Stimulated activated CD4-positive, alpha-beta T cell treated with anti-CD3 and anti-CD28 coated beads, Interleukin-12 subunit alpha, Interleukin-12 subunit beta, amount 100 ng/mL, for 48 hours (primary cell): ENCODE results near the gene SLF1.

Experiments used
- DNase-seq, 3 donors: peaks; one replicate each; pipeline ENCODE4 v3.0.0-alpha.2; 2020; ENCODE audit warnings: low read depth in 2 of 3, low spot score in 1 of 3

SLF1 gene

DNA sequence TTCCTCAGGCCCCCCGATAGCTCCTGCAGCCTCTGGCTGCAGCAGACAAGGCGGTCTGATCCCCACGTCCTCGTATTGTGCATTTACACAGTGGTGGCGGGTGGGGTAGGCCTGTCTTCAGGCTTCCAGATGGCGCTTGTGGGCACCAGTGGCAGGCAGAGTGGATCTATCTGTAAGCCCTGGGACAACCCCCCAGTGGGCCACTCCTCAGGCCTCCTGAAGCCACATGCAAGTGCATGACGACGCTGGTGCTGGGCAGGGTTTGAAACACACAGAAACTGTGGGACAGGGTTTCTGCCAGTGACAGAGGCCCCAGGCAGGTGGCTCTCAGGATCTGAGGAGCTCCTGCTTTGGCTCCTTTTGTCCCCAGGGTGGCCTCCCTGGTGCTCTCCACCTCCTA lies 42.0 kb downstream of the SLF1 start:
- DNase-seq: no peak

DNA sequence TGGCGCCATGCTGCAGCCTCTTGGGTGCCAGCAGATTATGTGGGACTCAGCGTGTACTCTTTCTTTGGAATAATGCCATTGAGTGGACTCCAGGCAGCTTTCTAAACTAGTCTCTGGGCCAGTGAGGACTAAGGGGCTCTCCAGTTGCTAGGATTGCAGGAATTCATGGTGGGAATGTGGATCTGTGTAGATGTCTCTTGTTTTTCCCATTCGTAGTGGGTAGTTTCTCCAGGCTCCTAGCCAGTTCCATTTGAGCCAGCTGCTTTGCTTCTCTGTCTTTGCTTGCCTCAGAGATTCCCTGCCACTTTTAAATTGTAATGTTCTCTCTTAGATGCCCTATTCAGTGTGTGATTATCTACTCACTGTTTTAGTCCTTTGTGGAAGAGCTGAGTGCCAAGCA lies 42.6 kb downstream of the SLF1 start:
- no peak for DNase-seq

DNA sequence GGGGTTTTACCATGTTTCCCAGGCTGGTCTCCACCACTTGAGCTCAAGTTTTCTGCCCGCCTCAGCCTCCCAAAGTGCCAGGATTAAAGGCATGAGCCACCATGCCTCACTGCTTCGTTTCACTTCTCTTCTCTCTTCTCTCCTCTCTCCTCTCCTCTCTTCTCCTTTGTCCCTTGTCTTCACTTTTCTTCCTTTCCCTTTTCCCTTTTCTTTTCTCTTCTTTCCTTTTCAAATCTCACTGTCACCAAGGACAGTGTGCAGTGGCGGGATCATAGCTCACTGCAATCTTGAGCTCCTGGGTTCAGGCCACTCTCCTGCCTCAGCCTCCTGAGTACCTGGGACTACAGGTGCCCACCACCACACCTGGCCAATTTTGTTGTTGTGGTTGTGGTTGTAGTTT lies 49.5 kb downstream of the SLF1 start:
- no peak for DNase-seq

DNA sequence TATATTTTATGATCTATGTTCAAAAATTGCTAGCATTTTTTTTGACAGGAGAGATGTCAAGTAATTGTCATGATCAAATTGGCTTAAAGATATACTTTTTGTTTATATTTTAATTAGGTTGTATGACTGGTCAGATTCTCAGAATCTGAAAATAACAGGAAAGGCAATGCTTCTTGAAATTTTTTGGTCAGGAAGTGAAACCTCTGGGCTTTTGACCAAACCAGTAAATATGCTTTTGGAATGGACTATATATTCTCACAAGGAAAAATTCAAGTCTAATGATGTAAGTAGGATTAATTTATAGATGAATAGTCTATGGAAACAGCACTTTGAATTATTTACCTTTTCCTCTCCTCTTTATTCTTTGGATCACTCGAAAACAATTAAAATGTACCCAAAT lies 52.3 kb downstream of the SLF1 start:
- no peak for DNase-seq

DNA sequence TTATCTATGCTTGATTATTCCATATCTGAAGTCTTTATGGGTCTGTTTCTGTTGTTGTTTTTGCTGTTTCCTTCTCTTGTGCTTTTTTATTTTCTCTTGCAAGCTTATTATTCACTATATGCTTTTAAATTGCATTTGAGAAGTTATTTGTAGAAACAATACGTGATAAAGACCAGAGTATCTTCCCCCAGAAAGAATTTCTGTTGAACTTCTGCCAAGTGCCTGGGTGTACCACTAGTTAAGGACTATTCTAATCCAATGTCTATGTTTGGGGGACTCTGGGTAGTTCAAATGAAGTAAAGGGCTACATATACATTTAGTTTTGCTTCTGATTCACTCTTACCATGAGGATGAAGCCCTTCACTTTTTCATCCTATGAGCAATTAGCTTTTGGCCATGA lies 54.3 kb downstream of the SLF1 start:
- DNase-seq: no peak

DNA sequence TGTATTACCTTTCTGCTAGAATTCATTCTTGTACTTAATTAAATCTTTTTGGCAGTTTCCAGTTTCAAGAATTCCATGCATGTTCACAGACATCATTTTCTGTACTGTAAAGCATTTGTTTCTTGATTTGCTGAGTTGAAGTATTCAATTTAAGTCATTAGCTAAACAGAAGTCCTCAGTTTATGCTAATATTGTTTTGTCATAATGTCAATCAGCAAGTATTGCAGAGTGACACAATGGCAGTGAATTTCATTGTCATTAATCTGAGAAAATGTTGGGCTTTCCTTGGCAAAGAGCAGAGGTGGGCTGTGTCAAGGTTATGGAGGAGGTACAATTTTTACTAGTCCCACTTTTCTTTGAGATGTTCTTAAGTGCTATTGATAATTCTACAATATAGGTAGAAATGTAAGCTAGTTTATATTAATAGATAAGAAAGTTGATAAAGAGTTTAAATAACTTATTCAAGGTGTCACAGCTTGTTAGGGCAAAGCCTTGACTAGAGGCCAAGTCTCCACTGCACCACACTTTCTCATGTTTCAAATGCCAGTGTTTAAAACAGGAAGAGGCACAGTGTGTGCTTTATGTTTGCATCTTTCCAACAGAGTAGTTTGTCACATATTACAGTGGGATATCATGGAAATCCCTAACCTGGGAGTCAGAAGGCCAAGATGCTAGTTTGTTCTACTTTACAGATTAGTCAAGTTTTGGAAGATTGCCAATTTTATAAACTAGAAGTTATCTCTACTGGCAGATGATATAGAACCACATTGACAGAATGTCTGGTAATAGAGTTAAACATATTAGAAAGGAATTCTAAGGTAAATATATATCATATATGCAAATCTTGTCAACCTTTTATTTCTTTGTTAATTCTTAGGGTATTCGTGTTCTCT lies 56.3 kb downstream of the SLF1 start:
- DNase-seq: no peak

DNA sequence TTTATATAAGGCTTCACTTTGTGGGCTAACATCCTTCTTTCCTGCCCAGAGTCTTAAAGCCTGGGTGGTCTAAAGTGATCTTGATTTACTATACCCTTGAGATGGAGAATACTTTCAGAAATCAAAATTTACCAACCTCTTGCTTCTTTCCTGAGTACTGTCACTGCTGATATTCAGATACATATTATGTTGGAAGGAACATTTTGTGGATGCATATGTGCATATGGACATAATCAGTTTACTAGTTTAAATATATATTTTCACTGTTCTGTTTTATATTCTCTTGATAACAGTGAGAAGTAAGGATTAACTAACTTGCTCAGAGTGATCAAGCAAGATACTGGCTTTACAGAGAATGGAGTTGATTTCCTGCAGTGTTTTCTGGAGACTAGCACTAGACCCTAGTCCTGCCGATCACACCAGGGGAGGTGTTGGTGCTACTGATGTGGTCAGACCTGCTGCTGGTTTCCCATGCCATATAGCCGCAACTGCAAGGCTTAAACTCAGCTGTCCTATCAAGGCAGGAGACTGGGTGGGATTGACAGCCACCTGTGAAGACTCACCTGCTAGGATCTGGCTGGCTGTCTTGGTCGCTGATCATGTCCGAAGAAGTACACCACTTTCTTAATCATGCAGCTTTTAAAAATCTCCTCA lies 57.6 kb downstream of the SLF1 start:
- DNase-seq: no peak

DNA sequence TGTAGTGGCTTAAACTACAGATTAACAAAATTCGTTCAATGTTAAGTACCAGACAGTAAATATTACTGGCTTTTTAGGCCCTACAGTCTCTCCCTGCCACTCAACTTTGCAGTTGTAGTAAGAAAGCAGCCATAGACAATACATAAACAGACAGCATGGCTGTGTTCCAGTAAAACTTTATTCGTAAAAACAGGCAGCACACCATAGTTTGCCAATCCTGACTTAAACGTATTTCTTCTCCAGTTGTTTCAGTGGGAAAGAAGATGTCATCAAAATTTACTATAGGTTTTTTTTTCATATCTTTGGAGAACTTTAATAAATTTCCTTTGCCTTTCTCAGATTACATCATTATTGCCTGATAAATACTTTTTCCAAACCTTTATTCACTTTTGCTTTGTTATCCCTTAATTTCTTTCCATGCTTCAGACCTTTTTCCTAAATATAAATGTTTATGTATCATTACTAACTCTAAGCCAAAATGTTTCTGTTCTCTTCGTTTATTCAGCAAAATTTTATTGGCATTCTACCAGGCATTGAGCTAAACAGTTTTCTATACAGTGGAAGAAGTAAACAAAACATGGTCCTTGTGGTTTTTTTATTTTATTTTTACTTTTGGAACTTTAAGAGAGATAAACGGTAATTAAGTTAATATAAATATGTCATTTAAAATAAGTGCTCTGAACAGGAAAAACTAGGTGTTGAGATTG lies 64.5 kb downstream of the SLF1 start:
- no peak for DNase-seq

DNA sequence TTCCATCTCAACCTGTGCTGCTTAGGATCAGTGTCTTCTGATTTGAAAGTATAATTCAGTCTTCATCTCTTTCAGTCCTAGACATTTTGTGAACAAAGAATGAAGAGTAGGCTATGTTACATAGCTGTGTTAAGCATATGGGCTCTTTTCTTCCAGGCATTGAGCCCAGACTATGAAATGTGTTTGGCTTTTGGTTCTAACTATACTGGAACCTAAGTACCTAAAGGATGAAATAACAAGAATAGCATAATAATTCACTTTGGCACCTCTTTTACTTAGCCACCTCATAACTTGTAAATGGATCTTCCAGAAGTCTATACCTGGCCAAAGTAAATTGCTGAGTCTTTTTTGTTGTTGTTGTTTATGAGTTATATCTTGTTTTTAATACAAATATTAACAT lies 71.4 kb downstream of the SLF1 start:
- no peak for DNase-seq

DNA sequence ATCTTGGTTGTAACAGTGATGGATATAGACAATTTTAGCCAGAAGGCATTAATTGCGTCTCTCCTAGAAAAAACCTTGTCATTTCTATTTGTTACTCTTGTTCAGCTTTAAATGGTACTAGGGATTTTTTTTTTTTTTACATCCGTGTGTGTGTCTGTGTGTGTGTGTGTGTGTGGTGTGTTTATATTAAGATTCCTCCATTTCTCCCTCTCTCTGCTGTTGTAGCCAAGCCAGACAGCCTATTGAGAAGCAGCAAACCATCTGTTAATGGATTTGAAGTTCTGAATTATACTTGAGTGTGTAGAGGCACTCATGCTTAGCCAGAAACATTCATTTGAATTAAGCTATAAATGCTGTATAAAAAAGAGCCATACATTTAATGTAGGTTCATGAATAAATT lies 72.3 kb downstream of the SLF1 start:
- DNase-seq: no peak

DNA sequence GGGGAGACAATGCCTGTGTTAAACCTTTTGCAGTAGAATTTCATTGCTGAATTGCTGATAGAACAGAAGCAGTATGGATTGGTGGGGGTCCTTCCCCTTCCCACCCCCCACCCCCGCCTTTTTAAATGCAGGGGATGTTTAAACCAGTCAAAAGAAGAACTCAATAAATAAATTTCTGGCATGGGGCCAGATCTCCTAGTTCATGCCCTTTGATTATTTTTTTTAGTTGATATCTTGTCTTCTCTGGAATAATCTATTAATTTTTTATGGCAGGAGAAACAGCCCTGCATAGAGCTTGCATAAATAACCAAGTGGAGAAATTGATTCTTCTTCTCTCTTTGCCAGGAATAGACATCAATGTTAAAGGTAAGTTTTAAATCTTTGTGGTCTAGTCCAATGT lies 72.8 kb downstream of the SLF1 start:
- no peak for DNase-seq

DNA sequence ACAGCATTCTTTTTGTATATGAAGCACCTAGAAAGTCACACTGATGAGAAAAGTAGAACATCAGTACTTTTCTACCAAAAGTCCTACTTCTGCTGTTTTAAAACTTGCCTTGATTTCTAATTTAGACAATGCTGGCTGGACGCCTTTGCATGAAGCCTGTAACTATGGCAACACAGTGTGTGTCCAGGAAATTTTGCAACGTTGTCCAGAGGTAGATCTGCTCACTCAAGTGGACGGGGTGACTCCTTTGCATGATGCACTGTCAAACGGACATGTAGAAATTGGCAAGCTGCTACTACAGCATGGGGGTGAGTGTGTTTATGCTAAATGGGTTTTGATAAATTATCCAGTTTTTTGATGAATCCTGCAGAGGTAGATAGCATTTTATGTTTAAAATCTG lies 73.5 kb downstream of the SLF1 start:
- DNase-seq: no peak

DNA sequence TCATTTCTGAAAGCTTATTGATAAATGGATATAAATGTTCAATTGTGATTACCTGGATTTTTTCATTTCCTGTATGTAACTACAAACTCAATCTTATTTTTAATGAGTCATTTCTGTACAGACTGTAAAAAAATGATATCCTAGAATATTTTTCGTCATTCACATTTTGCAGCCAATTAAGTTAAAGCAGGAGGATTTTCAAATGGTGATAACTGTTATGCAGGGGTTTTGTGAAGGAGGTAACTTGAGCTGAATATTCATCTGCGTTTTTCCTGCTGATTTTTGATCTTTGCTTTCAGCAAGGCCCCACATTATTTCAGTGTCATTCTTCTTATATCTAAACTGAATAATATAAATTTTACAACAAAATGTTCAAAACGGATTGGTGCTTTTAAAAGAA lies 74.1 kb downstream of the SLF1 start:
- DNase-seq: no peak

DNA sequence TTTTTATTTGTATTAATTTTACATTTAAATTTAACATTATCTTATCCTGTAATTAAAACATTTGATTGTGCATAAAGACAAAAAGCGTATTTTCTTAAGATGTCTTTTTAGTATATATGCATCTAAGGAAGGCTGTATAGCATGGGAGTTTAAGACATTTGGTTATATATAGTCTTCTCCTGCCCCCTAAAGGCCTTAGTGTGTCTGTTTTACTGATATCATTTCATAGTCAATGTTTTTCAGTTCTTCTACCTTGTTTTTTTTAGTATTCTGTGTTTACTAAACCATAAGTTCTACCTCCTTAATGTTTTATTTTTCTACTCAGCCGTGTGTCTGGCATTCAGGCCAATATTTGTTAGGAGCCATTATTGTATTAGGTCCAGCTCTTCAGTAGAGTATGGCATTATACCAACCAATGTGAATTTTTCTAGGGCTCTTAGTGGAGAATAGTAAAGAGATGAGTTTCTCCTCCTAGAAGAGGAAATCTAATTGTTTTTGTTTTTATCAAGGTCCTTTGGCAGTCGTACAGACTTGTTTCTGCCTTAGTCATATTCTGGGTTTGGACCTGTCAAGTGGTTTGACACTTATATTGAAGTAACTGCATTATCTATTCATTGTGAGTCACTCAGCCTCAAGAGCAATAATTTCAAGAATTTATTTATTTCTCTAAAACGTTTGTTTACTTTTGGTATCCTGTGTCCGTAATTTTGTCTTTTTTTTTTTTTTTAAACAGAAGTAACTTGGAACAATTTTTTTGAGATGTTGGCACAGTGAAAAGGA lies 74.8 kb downstream of the SLF1 start:
- no peak for DNase-seq

DNA sequence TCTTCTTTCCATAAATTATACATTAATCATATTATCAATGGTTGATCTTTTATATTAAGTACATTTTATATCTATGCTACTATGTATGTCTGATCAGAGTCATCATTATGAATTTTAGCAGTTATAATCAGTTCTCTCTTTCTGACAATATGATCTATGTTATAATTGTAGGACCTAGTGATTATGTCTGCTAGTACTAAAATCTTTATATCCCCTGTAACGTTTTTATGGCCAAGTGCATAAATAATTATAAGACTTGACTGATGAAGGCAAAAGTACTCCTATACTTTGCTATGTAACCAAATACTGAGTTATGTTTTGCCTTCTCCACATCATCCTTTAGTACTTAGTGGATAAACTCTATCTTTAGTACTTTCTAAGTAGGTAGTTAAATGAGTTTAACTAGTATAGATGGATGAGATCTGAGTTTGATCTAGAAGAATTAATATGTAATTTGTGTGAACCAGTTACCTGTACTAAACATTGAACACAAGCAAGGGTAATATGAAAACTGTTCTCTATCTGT lies 75.4 kb downstream of the SLF1 start:
- no peak for DNase-seq

DNA sequence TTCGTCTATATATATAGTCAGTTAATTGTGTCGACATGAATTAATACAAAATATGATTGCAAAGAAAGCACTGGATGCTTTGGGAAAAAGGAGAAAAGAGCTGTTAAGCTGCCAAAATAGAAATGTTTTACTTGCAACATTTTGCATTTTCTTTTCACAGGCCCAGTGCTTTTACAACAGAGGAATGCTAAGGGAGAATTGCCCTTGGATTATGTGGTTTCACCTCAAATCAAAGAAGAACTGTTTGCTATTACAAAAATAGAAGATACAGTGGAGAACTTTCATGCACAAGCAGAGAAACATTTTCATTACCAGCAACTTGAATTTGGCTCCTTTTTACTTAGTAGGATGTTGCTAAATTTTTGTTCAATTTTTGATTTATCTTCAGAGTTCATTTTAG lies 76.2 kb downstream of the SLF1 start:
- no peak for DNase-seq

DNA sequence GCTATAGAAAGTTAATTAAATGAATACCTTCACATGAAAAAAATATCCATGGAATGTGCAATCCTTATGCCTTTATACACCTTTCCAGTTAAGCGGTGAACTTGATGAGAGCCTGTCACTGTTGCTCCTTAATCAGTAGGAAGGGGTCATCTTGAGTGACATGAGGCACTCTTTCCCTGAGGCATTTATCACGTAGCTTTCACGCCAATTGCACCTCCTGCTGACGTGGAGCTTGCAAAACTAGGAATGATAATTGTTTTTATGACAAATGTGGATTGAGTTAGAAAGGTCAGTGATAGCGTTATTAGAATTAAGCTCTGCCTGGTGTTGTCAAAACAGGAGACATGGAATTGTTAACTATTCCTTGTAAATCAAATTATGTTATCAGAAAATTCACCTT lies 79.7 kb downstream of the SLF1 start:
- no peak for DNase-seq

DNA sequence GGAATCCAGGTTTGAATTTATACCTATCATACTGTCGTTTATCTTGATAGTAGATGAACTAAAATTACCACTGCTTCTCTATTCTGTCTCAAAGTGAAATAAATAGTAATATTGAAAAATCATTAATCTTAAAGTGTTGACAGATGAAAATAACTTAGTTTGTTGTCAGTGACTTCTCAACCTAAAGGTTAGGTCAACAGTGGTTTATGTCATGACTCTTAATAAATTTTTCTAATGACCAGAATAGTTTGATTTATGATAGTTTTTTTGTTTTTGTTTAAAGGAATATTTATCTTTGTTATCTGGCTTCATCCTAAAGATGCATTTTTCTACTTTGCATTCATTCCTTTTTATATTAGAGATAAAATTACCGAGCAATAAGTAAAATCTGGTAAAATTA lies 81.1 kb downstream of the SLF1 start:
- DNase-seq: no peak

DNA sequence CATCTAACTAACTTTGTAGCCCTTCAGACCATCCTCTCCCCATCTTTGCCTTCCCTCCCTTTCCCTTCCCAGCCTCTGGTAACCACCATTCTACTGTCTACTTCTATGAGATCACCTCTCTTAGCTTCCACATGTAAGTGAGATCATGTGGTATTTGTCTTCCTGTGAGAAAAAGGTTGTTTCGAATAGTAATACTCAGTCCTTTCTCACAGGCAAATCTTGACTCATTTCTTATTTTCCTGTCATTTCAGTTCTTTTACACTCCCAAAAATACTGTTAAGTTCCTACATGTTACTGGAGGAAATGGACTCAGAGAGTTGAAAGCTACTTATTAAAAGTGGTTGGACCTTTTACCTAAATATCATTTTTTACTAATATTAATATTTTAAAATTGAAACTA lies 82.1 kb downstream of the SLF1 start:
- DNase-seq: no peak

DNA sequence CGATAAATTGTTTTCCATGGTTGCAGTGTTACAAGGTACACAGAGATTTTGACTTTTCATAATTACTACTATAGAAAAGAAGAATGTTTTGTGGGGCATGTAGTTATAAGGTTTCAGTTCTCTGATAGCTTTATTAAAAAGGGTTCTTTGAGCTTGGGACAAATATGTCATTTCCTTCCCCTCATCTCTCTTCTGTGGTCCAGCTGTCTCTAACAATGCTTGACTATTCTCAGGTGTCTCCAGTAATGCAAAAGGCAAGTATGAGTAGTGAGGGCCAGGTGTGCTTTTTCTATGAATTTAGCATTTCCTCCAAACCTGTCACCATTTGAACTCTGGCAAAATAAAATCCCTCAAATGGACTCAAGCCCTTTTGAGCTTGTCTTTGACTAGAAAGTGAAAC lies 84.3 kb downstream of the SLF1 start:
- no peak for DNase-seq

DNA sequence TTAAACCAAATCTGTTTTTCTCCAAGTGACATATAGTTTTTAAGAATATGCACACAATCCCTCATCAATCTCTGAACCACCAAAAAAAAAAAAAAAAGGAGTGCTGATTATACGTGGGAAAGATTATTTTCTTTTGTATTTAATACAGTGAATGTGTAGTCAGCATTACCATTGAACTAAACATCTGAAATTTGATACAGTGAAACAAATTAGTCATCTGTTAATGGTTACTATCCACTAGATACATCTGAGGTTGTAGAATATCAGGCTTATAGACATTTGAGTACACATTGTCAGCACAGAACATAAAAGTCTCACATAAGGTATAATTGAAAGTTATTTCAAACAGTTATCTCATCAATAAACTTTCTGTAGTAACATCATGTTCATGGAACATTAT lies 87.0 kb downstream of the SLF1 start:
- DNase-seq: no peak
